GM19468 (cell line): ENCODE data around the gene PLD6.
"Not testable (repeated sequence)": the region's sequence is repeated elsewhere in the genome, so short reads cannot be mapped to it uniquely, and the experiment has no call there.

Source experiments
- ATAC-seq: cut with Tn5 transposase; IDR thresholded peaks from one replicate; pipeline ENCODE4 v1.9.1; 2021; ENCODE audit warnings: mild to moderate bottlenecking, moderate library complexity, moderate number of reproducible peaks; ENCODE audit not compliant: unreplicated experiment; ENCODE audit errors: extremely low read depth

PLD6 gene, protein sequence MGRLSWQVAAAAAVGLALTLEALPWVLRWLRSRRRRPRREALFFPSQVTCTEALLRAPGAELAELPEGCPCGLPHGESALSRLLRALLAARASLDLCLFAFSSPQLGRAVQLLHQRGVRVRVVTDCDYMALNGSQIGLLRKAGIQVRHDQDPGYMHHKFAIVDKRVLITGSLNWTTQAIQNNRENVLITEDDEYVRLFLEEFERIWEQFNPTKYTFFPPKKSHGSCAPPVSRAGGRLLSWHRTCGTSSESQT

DNA sequence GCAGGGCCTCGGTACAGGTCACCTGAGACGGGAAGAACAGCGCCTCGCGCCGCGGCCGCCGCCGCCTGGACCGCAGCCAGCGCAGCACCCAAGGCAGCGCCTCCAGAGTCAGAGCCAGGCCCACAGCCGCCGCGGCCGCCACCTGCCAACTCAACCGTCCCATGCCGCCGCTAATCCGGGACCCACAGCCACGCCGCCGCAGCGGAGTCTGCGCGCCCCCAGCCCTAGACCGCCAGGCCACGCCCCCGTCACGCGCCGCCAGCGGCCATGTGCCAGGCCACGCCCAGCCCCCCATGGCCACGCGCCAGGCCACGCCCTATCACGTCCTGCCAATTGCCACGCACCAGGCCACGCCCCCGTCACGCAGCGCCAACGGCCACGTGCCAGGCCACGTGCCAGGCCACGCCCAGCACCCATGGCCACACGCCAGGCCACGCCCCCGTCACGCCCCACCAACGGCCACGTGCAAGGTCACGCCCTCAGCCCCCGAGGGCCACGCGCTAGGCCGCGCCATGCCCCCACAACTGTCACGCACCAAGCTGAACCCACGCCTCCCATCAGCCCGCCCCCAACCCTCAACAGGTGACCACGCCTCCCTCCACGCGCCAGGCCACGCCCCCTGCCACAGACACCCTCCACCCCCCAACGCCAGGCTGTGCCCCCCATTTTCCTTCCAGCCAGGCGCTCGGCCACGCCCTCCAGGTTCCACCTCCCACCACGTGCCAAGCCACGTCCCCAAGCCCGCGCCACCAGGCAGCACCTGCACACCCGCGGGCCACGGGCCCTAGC, at the start of gene PLD6:
TSS of gene PLD6 (minus strand) at position 210 of the 789 bp plus-strand sequence. CDS start at position 163, 47 bp downstream.
- ATAC-seq: no peak

GRCh38 chr17:17255689-17256088, 49.6 kb upstream of the PLD6 start:
- ATAC-seq: not testable (repeated sequence)

- no peak for ATAC-seq
These were observed 47.9 kb upstream of the PLD6 start for GRCh38 chr17:17254036-17254435.

- no peak for ATAC-seq
These were observed 47.3 kb upstream of the PLD6 start for GRCh38 chr17:17253406-17253805.

DNA sequence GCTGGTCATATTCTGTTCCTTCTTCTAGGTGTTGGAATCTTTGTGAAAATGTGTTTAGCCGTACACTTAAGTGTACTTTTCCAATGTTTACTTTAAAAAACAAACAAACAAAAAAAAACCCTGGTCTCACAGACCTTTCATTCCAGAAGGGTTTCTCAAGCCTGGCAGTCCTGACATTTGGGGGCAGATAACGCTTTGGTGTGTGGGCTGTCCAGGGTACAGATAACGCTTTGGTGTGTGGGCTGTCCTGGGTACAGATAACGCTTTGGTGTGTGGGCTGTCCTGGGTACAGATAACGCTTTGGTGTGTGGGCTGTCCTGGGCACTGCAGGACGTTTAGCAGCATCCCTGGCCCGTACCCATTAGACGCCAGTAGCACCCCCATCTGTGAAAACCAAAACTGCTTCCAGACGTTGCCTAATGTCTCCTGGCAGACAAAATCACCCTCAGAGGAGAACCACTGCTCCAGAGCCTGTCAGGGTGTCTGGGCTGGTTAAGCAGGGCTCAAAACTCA, 46.1 kb upstream of the PLD6 start:
- no peak for ATAC-seq

- no peak for ATAC-seq
These were observed 40.7 kb upstream of the PLD6 start for GRCh38 chr17:17246879-17247278.

GRCh38 chr17:17243163-17243562, 37.0 kb upstream of the PLD6 start:
- no peak for ATAC-seq

GRCh38 chr17:17242246-17242645, 36.1 kb upstream of the PLD6 start:
- ATAC-seq: no peak

- ATAC-seq: no peak
These were observed 35.5 kb upstream of the PLD6 start for GRCh38 chr17:17241656-17242055.

GRCh38 chr17:17239832-17240231, 33.7 kb upstream of the PLD6 start:
- no peak for ATAC-seq

- ATAC-seq: peak; percentile 57
These were observed 31.1 kb upstream of the PLD6 start, which contains the start of gene FLCN for GRCh38 chr17:17237026-17237799. Gene FLCN (minus strand): TSS chr17:17237168. CDS start chr17:17228137, 9,031 bp downstream.

GRCh38 chr17:17236295-17237025, 30.3 kb upstream of the PLD6 start:
- ATAC-seq: no peak

DNA sequence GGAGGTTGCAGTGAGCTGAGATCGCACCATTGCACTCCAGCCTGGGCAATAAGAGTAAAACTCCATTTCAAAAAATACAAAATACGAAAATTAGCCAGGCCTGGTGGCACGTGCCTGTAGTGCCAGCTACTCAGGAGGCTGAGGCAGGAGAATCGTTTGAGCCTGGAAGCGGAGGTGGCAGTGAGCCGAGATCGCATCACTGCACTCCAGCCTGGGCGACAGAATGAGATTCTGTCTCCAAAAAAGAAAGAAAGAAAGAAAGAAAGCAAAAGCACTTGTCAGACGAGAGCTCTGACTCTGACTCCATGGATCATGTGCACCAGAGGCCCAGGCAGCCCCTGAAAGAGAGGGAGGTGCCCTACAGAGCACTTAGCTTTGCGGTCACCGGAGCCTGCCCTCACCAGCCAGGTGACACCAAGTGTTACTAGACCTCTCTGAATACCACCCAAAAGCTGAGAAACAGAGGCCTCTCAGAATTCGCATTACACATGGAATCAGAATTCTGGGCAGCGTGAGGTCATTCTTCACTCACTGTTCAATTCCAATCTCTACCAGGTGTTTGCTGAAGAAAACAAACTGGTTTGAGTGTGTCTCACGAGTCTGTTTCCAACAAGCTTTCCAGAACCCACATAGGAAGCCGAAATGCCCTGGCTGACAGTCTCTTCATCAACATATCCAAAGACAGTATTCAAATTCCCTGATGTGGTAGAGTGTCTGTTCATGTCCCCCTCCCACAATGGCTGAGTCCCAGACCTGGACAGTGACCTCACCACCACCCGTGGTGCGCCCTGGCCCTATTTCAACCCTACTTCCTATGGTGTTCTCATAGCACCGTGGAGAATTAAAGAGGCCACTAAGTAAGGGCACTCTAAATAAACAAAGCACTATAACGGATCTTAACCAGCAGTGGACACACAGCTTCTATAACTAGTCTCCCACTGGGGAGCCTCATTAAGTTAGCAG, 29.4 kb upstream of the PLD6 start:
- no peak for ATAC-seq

GRCh38 chr17:17232303-17232621, 26.1 kb upstream of the PLD6 start:
- ATAC-seq: no peak

DNA sequence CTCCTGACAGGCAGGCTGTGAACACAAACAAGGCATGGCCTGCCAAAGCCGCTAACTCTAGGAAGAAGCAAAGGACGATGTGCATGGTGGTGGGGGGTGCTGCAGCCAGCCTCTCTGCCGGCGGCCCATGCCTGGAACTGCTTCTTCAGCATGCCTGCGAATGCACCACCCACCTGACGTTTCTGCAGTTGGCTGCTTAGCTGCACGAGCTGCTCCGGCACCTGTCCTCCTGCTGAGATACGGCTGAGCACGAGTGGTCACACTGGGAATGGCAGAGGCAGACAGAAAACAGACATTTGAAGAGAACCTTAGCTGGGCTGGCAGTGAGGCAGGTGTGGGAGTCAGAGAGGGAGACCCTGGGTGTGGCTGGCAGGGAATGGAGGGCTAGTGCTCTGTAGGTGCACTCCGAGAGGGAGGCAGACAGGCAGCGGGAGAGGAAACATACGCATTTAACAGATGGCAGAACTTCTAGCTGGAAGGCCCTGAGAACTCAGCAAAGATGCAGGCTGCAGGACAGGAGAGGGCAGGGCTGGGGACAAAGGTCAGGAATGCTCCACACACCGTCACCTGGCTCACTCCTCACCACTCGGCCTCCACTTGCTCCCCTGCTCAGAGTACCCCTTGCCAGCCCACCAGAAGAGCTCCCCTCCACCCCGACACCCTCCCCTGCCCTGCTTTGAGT, 25.6 kb upstream of the PLD6 start:
- ATAC-seq: no peak

DNA sequence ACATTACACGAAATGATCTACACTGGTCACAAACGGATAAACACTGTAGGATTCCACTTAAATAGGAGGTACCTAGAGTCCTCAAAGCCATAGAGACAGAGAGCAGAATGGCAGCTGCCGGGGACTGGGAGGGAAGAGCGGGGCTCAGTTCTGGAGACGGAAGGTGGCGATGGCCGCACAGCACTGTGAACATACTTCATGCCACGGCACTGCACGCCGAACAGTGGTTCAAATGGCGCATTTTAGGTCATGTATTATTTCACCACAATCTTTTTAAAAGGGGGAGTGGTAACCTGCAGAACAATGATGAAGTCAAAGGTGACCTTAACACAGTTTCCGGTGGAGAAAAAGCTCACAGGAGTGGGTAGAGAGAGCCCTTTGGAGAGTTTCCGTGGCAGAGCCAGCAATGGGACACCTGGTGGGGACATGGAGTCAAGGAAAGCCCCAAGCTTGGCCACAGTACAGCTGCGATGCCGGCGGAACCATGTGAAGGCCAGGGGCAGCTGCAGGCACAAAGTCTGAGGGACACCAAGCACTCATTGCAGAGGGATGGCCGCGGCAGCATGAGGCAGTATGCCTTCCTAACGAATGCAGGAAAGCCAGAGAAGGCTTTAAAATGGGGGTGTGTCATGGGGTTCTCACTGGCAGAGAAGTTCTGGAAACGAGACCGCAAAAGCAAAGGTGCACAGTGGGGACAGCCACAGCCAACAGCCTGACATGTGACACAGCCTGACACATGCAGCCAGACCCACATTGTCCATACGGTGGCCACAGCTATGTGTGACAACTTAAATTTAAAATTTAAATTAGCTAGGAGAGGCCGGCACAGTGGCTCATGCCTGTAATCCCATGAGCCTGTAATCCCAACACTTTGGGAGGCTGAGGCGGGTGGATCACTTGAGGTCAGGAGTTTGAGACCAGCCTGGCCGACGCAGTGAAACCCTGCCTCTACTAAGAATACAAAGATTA, 23.6 kb upstream of the PLD6 start:
- no peak for ATAC-seq

- no peak for ATAC-seq
These were observed 22.6 kb upstream of the PLD6 start for GRCh38 chr17:17228521-17229279.
